Liver (tissue), 9 donors: Measurements from ENCODE around the gene TTC7B. TPM values are rescaled to one million over a fixed set of nuclear protein-coding genes. Genes with fewer than 3 reads are reported as not detected.

Source experiments
- DNase-seq: peaks from one replicate; pipeline ENCODE4 v3.0.0-alpha.2; 2017; ENCODE audit warnings: low spot score
- H3K27ac ChIP-seq, 2 donors: one replicate each; pipeline ENCODE4 v1.7.0; 2013; ENCODE audit warnings: inconsistent platforms in 2 of 2, low read length in 2 of 2, control low read depth in 1 of 2, low read depth in 1 of 2, mild to moderate bottlenecking in 1 of 2
- H3K27me3 ChIP-seq, 4 donors: one replicate each; pipeline versions ENCODE4 v1.6.1 to v1.7.0; 2013; ENCODE audit warnings: low read length in 3 of 4, inconsistent platforms in 1 of 4, mild to moderate bottlenecking in 1 of 4, moderate library complexity in 1 of 4; ENCODE audit not compliant: control insufficient read depth in 4 of 4, insufficient read depth in 4 of 4
- H3K36me3 ChIP-seq, 4 donors: one replicate each; pipeline versions ENCODE4 v1.6.1 to v1.7.0; 2013; ENCODE audit warnings: low read length in 3 of 4, mild to moderate bottlenecking in 3 of 4, low read depth in 1 of 4, moderate library complexity in 1 of 4; ENCODE audit not compliant: control insufficient read depth in 4 of 4, insufficient read depth in 3 of 4
- H3K4me1 ChIP-seq, 4 donors: one replicate each; pipeline versions ENCODE4 v1.6.1 to v1.7.0; 2013; ENCODE audit warnings: low read length in 3 of 4, mild to moderate bottlenecking in 3 of 4, moderate library complexity in 1 of 4; ENCODE audit not compliant: control insufficient read depth in 4 of 4, insufficient read depth in 4 of 4
- H3K4me3 ChIP-seq, 3 donors: one replicate each; pipeline versions ENCODE4 v1.6.1 to v1.7.0; 2013; ENCODE audit warnings: low read length in 3 of 3, control low read depth in 1 of 3, low read depth in 1 of 3, mild to moderate bottlenecking in 1 of 3
- H3K9ac ChIP-seq, 2 donors: one replicate each; pipeline ENCODE4 v1.7.0; 2013; ENCODE audit warnings: low read length in 2 of 2, mild to moderate bottlenecking in 2 of 2, moderate library complexity in 2 of 2, control low read depth in 1 of 2, low read depth in 1 of 2
- H3K9me3 ChIP-seq, 4 donors: one replicate each; pipeline versions ENCODE4 v1.6.1 to v1.7.0; 2013; ENCODE audit warnings: low read length in 3 of 4; ENCODE audit not compliant: control insufficient read depth in 4 of 4
- ATF3 ChIP-seq: IDR thresholded peaks from 2 replicates; pipeline ENCODE4 v1.6.1; 2016; ENCODE audit warnings: antibody characterized with exemption
- CTCF ChIP-seq: fragments of 150-350 bp; IDR thresholded peaks from 2 replicates; pipeline ENCODE4 v1.5.1; 2017; ENCODE audit warnings: improper control_type of control experiment, low read depth, low read length; ENCODE audit not compliant: missing input control
- FOXA2 ChIP-seq: IDR thresholded peaks from 2 replicates; pipeline ENCODE4 v1.6.1; 2016; ENCODE audit warnings: antibody characterized with exemption
- GABPA ChIP-seq, 2 donors: IDR thresholded peaks in 1 of 2; conservative IDR thresholded peaks in 1 of 2; 2 replicates each; pipeline ENCODE4 v1.6.1; 2016; ENCODE audit warnings: antibody characterized with exemption in 2 of 2, mild to moderate bottlenecking in 1 of 2, moderate library complexity in 1 of 2
- HNF4A ChIP-seq, 2 donors: conservative IDR thresholded peaks; 2 replicates each; pipeline ENCODE4 v1.6.1; 2016; ENCODE audit warnings: antibody characterized with exemption in 2 of 2, mild to moderate bottlenecking in 2 of 2
- HNF4G ChIP-seq: IDR thresholded peaks from 2 replicates; pipeline ENCODE4 v1.6.1; 2016; ENCODE audit warnings: antibody characterized with exemption
- JUND ChIP-seq, 2 donors: IDR thresholded peaks; 2 replicates each; pipeline ENCODE4 v1.6.1; 2016; ENCODE audit warnings: antibody characterized with exemption in 2 of 2
- MAX ChIP-seq: IDR thresholded peaks from 2 replicates; pipeline ENCODE4 v1.6.1; 2016; ENCODE audit warnings: antibody characterized with exemption
- RAD21 ChIP-seq, 2 donors: IDR thresholded peaks; 2 replicates each; pipeline ENCODE4 v1.6.1; 2016; ENCODE audit warnings: antibody characterized with exemption in 2 of 2, mild to moderate bottlenecking in 2 of 2
- REST ChIP-seq: IDR thresholded peaks from 2 replicates; pipeline ENCODE4 v1.6.1; 2016; ENCODE audit warnings: antibody characterized with exemption, mild to moderate bottlenecking
- RXRA ChIP-seq, 2 donors: IDR thresholded peaks; 2 replicates each; pipeline ENCODE4 v1.6.1; 2017 to 2018; ENCODE audit warnings: antibody characterized with exemption in 2 of 2, mild to moderate bottlenecking in 1 of 2
- TAF1 ChIP-seq: conservative IDR thresholded peaks from 2 replicates; pipeline ENCODE4 v1.6.1; 2016; ENCODE audit warnings: antibody characterized with exemption, mild to moderate bottlenecking
- YY1 ChIP-seq: IDR thresholded peaks from 2 replicates; pipeline ENCODE4 v1.6.1; 2016; ENCODE audit warnings: antibody characterized with exemption, mild to moderate bottlenecking
- ZBTB33 ChIP-seq: IDR thresholded peaks from 2 replicates; pipeline ENCODE4 v1.6.1; 2016; ENCODE audit warnings: antibody characterized with exemption
- WGBS: extraction: QIAGEN DNeasy Blood & Tissue Kit; methylation state at CpG from one replicate; pipeline ENCODE4 v1.1.7; 2013; 5-methylcytosine and 5-hydroxymethylcytosine counted together
- polyA plus RNA-seq, 2 donors: library from polyadenylated mRNA; stranded (reverse) in 1 of 2; unstranded in 1 of 2; fragments of 200-250 nt in 1 of 2; fragments of >200 nt in 1 of 2; fragmentation: Nextera tagmentation in 1 of 2; extraction: Ambion mirVana in 1 of 2; gene quantifications; one replicate each; pipeline versions ENCODE4 v1.2.1 to v1.2.3, GENCODE V29; 2013 to 2015
- total RNA-seq, 2 donors: library from RNA; depleted of rRNA; stranded (reverse); fragments of >200 nt; gene quantifications; one replicate each; pipeline ENCODE4 v1.2.3, GENCODE V29; 2014
- donor health status: healthy.
- donor health status: healthy.
- donor health status: healthy.
- donor health status: healthy.
- donor health status: healthy.

The TTC7B gene
- total and polyA plus RNA-seq, 4 donors: 9.1 to 31.0 (median 12.5) TPM

GRCh38 chr14:90580377-90581335, 235.6 kb downstream of the TTC7B start:
- WGBS: 84% methylated on average over 20 of the region's 20 CpGs
- TF ChIP-seq YY1 (no peak), RAD21 (IDR thresholded peaks at IDR 0.05) (no peak), ATF3 (no peak), GABPA (IDR thresholded peaks at IDR 0.05 in 1 of 2, conservative IDR thresholded peaks at IDR 0.05 in 1 of 2) (no peak), CTCF (no peak), MAX (no peak), JUND (IDR thresholded peaks at IDR 0.05) (no peak), RXRA (IDR thresholded peaks at IDR 0.05) (no peak), ZBTB33 (no peak), TAF1 (no peak), REST (no peak), HNF4G (no peak), HNF4A (conservative IDR thresholded peaks at IDR 0.05) (no peak), FOXA2 (no peak)
- no peak overlapping the region for H3K9ac ChIP-seq
- H3K27ac ChIP-seq: no peak overlapping the region
- no peak overlapping the region for H3K4me3 ChIP-seq
- DNase-seq: no peak
- no peaks in the 10 kb centered on the region for H3K9me3 ChIP-seq
- H3K36me3 ChIP-seq: peaks cover 2 to 20% (median 11%) of the 10 kb centered on the region in 4 donors
- no peaks in the 10 kb centered on the region for H3K4me1 ChIP-seq
- no peaks in the 10 kb centered on the region for H3K27me3 ChIP-seq
